HepG2 (cell line): ENCODE data around the gene RAB18. TPM values are rescaled to one million over a fixed set of nuclear protein-coding genes. Genes with fewer than 3 reads are reported as not detected.

ENCODE experiments used
- ATAC-seq: fragments of 200-7000 bp; cut with Tn5 transposase; 3 replicates; pipeline ENCODE4 v1.9.1; 2020; ENCODE audit warnings: mild to moderate bottlenecking, moderate library complexity
- BruUV-seq: library from RNA; stranded (reverse); fragments of 400-500 nt; replicated peaks from 2 replicates; lab custom pipeline; 2021; lab: Mats Ljungman, UMichigan
- CTCF ChIA-PET: fragments of 300-600 bp; formaldehyde crosslinking; extraction: SDS; loops from one replicate; lab custom pipeline; 2021; ENCODE audit warnings: low total read pairs, inconsistent platforms, low intra/inter-chr PET ratio; lab: Yijun Ruan, JAX
- POLR2A ChIA-PET: fragments of 350-600 bp; sonication (Branson Sonifier 250); formaldehyde crosslinking; loops from one replicate; lab custom pipeline; 2020; ENCODE audit warnings: antibody characterized with exemption, inconsistent platforms; lab: Yijun Ruan, JAX
- DNase-seq: peaks from one replicate; pipeline ENCODE4 v3.0.0-alpha.2; 2015; ENCODE audit warnings: low spot score
- FAIRE-seq: peaks from 3 replicates; lab custom pipeline; 2011; peaks lifted over from hg19 to GRCh38; lab: Jason Lieb, UNC
- H2AFZ ChIP-seq: one replicate; pipeline ENCODE4 v1.6.1; 2011; ENCODE audit warnings: low read length, inconsistent platforms
- H3K27ac ChIP-seq: fragments of 300-600 bp; 3 replicates; pipeline ENCODE4 v1.8.0; 2011; ENCODE audit warnings: mixed run types, mild to moderate bottlenecking, mixed read lengths, low read length, inconsistent platforms; ENCODE audit not compliant: insufficient read depth; ENCODE audit errors: extremely low read length
- H3K27me3 ChIP-seq, 2 experiments: fragments of 200-600 bp in 1 of 2; 2 replicates in 1 of 2; 3 replicates in 1 of 2; pipeline versions ENCODE4 v1.6.0 to v1.8.0; 2011; ENCODE audit warnings: low read length in 2 of 2, mild to moderate bottlenecking in 2 of 2, moderate library complexity in 2 of 2, inconsistent platforms in 1 of 2; ENCODE audit not compliant: insufficient read depth in 2 of 2, control insufficient read depth in 1 of 2
- H3K36me3 ChIP-seq, 2 experiments: fragments of 200-600 bp in 1 of 2; replicated peaks in 1 of 2; 2 replicates in 1 of 2; 3 replicates in 1 of 2; pipeline versions ENCODE4 v1.5.1 to v1.8.0; 2011; ENCODE audit warnings: low read length in 2 of 2, inconsistent platforms in 1 of 2; ENCODE audit not compliant: insufficient read depth in 2 of 2, control insufficient read depth in 1 of 2
- H3K4me1 ChIP-seq: 2 replicates; pipeline ENCODE4 v1.5.1; 2012; ENCODE audit warnings: low read length, inconsistent platforms; ENCODE audit not compliant: insufficient read depth
- H3K4me2 ChIP-seq: 2 replicates; pipeline ENCODE4 v1.6.0; 2011; ENCODE audit warnings: low read depth, low read length, inconsistent platforms
- H3K4me3 ChIP-seq, 3 experiments: fragments of 200-600 bp in 1 of 3; sonication (generic), shearing (Covaris generic) in 1 of 3; replicated peaks in 1 of 3; 2 replicates each; pipeline ENCODE4 v1.5.1; 2011 to 2016; ENCODE audit warnings: low read length in 3 of 3, inconsistent platforms in 2 of 3, low read depth in 2 of 3, mild to moderate bottlenecking in 2 of 3, control low read depth in 1 of 3, mixed read lengths in 1 of 3; ENCODE audit not compliant: insufficient read depth in 1 of 3
- H3K79me2 ChIP-seq: one replicate; pipeline ENCODE4 v1.6.1; 2011; ENCODE audit warnings: low read length, inconsistent platforms; ENCODE audit not compliant: insufficient read depth
- H3K9ac ChIP-seq: 2 replicates; pipeline ENCODE4 v1.6.0; 2011; ENCODE audit warnings: mild to moderate bottlenecking, low read depth, low read length, inconsistent platforms; ENCODE audit not compliant: insufficient read depth
- H3K9me3 ChIP-seq: 2 replicates; pipeline ENCODE4 v1.5.1; 2012; ENCODE audit warnings: mild to moderate bottlenecking, low read length
- H4K20me1 ChIP-seq: 2 replicates; pipeline ENCODE4 v1.6.0; 2011; ENCODE audit warnings: inconsistent platforms, mild to moderate bottlenecking, low read length, moderate library complexity; ENCODE audit not compliant: insufficient read depth
- GABPB1 ChIP-seq: IDR thresholded peaks from 2 replicates; pipeline ENCODE4 v1.6.1; 2016; ENCODE audit warnings: mild to moderate bottlenecking, missing genetic modification reagents, moderate library complexity, missing compliant biosample characterization
- GPN1 ChIP-seq: sonication (generic); formaldehyde crosslinking; IDR thresholded peaks from 2 replicates; pipeline ENCODE4 v1.5.1; 2020; ENCODE audit warnings: missing genetic modification reagents, borderline replicate concordance
- JDP2 ChIP-seq: sonication (generic); formaldehyde crosslinking; IDR thresholded peaks from 2 replicates; pipeline ENCODE4 v1.8.1; 2022; ENCODE audit warnings: missing genetic modification reagents, borderline replicate concordance
- MEF2D ChIP-seq: sonication (generic); formaldehyde crosslinking; IDR thresholded peaks from 2 replicates; pipeline ENCODE4 v1.5.1; 2020; ENCODE audit warnings: mild to moderate bottlenecking, missing genetic modification reagents
- RBFOX2 ChIP-seq: fragments of 200-400 bp; formaldehyde crosslinking; IDR thresholded peaks from 2 replicates; pipeline ENCODE4 v1.6.1; 2017; ENCODE audit warnings: low read depth, mild to moderate bottlenecking, low read length
- SP5 ChIP-seq: IDR thresholded peaks from 2 replicates; pipeline ENCODE4 v1.6.1; 2016; ENCODE audit warnings: low read depth, borderline replicate concordance
- TRAFD1 ChIP-seq: sonication (generic); formaldehyde crosslinking; IDR thresholded peaks from 2 replicates; pipeline ENCODE4 v1.5.1; 2020; ENCODE audit warnings: missing genetic modification reagents, mild to moderate bottlenecking, borderline replicate concordance
- XBP1 ChIP-seq: sonication (generic); formaldehyde crosslinking; IDR thresholded peaks from 2 replicates; pipeline ENCODE4 v1.5.0; 2020; ENCODE audit warnings: missing genetic modification reagents
- ZBTB8A ChIP-seq: sonication (generic); formaldehyde crosslinking; IDR thresholded peaks from 2 replicates; pipeline ENCODE4 v1.4.0; 2020; ENCODE audit warnings: mild to moderate bottlenecking, low read depth, missing genetic modification reagents, borderline replicate concordance
- ZNF530 ChIP-seq: sonication (generic); formaldehyde crosslinking; IDR thresholded peaks from 2 replicates; pipeline ENCODE4 v1.5.0; 2020; ENCODE audit warnings: low read depth, mild to moderate bottlenecking, missing genetic modification reagents
- ZNF546 ChIP-seq: sonication (generic); formaldehyde crosslinking; conservative IDR thresholded peaks from 2 replicates; pipeline ENCODE4 v1.8.1; 2023; ENCODE audit warnings: mild to moderate bottlenecking, missing genetic modification reagents
- ZSCAN21 ChIP-seq: sonication (generic); formaldehyde crosslinking; IDR thresholded peaks from 2 replicates; pipeline ENCODE4 v1.8.0; 2022; ENCODE audit warnings: mild to moderate bottlenecking, missing genetic modification reagents, moderate library complexity, borderline replicate concordance
- WGBS: methylation state at CpG from one replicate; pipeline ENCODE4 v1.1.6; 2017; ENCODE audit warnings: low lambda C conversion rate; 5-methylcytosine and 5-hydroxymethylcytosine counted together
- in situ Hi-C: cut with HindIII; loops from 2 replicates; pipeline ENCODE4 v1.10.0; 2017; ENCODE audit warnings: low pct_unique_long_range_greater_than_20kb; ENCODE audit not compliant: extremely low pct_ligation_motif_present
- intact Hi-C: fragments of 100-400 bp; cut with micrococcal nuclease; formaldehyde crosslinking; loops from one replicate; pipeline ENCODE4 v1.10.0; 2022; ENCODE audit not compliant: unreplicated experiment
- polyA plus RNA-seq, 8 experiments: library from polyadenylated mRNA; depleted of rRNA in 3 of 8; stranded (reverse) in 7 of 8; unstranded in 1 of 8; fragments of >200 nt; fragmentation: Illumina TruSeq in 4 of 8; extraction: Trizol in 4 of 8; gene quantifications; 2 replicates each; pipeline versions ENCODE4 v1.2.1 to v1.2.3, GENCODE V29; 2011 to 2016; ENCODE audit warnings: low read depth in 4 of 8, missing spikeins in 1 of 8, mixed read lengths in 1 of 8; ENCODE audit not compliant: insufficient read depth in 1 of 8
- total RNA-seq, 5 experiments: library from RNA; depleted of rRNA; stranded (reverse); fragments of >200 nt; fragmentation: Illumina TruSeq; extraction: Trizol; gene quantifications; 2 replicates each; pipeline ENCODE4 v1.2.3, GENCODE V29; 2016; ENCODE audit warnings: low read depth in 1 of 5
- TF ChIP-seq, protein P1 (sequence below): sonication (generic); formaldehyde crosslinking; IDR thresholded peaks from 2 replicates; pipeline ENCODE4 v1.8.1; 2023; ENCODE audit warnings: missing genetic modification reagents, mild to moderate bottlenecking, borderline replicate concordance
- TF ChIP-seq, protein P2 (sequence below): sonication (generic); formaldehyde crosslinking; IDR thresholded peaks from 2 replicates; pipeline ENCODE4 v1.4.0; 2020; ENCODE audit warnings: mild to moderate bottlenecking, missing genetic modification reagents

Gene RAB18
- total and polyA plus RNA-seq, 2 of the 13 experiments (the other 11 are each of a cell fraction or from before 2014, with no cell fraction given): 22.3 to 69.1 TPM

GRCh38 chr10:27547482-27547881 is 43.4 kb downstream of the RAB18 start:
- intact Hi-C loops (no loop called here), in situ Hi-C loops (no loop called here)
- H3K79me2 ChIP-seq: no peaks in the 10 kb centered on the region
- no peak overlapping the region for H3K27ac ChIP-seq
- DNase-seq (no peak), FAIRE-seq (no peak)
- no peaks in the 10 kb centered on the region for H3K9me3 ChIP-seq
- H3K4me1 ChIP-seq: no peaks in the 10 kb centered on the region
- H2AFZ ChIP-seq: no peak overlapping the region
- H3K9ac ChIP-seq: no peak overlapping the region
- no peak overlapping the region for H3K4me3 ChIP-seq
- no TSS peak for BruUV-seq
- no peaks in the 10 kb centered on the region for H4K20me1 ChIP-seq
- TF ChIP-seq JDP2 (CRISPR knock-in tag): no peak
- TF ChIP-seq ZBTB8A (CRISPR knock-in tag): no peak
- TF ChIP-seq SP5: no peak
- no peak for TF ChIP-seq MEF2D (CRISPR knock-in tag)
- TF ChIP-seq, protein P1, sequence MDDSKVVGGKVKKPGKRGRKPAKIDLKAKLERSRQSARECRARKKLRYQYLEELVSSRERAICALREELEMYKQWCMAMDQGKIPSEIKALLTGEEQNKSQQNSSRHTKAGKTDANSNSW (CRISPR knock-in tag): no peak
- no peak for TF ChIP-seq XBP1 (CRISPR knock-in tag)
- no peak for TF ChIP-seq GABPB1 (CRISPR knock-in tag)
- no peak for TF ChIP-seq ZNF530 (CRISPR knock-in tag)
- TF ChIP-seq ZNF546 (CRISPR knock-in tag): no peak
- TF ChIP-seq TRAFD1 (CRISPR knock-in tag): no peak
- no peak for TF ChIP-seq ZSCAN21 (CRISPR knock-in tag)
- no peak for TF ChIP-seq GPN1 (CRISPR knock-in tag)
- no peak for TF ChIP-seq RBFOX2
- TF ChIP-seq, protein P2, sequence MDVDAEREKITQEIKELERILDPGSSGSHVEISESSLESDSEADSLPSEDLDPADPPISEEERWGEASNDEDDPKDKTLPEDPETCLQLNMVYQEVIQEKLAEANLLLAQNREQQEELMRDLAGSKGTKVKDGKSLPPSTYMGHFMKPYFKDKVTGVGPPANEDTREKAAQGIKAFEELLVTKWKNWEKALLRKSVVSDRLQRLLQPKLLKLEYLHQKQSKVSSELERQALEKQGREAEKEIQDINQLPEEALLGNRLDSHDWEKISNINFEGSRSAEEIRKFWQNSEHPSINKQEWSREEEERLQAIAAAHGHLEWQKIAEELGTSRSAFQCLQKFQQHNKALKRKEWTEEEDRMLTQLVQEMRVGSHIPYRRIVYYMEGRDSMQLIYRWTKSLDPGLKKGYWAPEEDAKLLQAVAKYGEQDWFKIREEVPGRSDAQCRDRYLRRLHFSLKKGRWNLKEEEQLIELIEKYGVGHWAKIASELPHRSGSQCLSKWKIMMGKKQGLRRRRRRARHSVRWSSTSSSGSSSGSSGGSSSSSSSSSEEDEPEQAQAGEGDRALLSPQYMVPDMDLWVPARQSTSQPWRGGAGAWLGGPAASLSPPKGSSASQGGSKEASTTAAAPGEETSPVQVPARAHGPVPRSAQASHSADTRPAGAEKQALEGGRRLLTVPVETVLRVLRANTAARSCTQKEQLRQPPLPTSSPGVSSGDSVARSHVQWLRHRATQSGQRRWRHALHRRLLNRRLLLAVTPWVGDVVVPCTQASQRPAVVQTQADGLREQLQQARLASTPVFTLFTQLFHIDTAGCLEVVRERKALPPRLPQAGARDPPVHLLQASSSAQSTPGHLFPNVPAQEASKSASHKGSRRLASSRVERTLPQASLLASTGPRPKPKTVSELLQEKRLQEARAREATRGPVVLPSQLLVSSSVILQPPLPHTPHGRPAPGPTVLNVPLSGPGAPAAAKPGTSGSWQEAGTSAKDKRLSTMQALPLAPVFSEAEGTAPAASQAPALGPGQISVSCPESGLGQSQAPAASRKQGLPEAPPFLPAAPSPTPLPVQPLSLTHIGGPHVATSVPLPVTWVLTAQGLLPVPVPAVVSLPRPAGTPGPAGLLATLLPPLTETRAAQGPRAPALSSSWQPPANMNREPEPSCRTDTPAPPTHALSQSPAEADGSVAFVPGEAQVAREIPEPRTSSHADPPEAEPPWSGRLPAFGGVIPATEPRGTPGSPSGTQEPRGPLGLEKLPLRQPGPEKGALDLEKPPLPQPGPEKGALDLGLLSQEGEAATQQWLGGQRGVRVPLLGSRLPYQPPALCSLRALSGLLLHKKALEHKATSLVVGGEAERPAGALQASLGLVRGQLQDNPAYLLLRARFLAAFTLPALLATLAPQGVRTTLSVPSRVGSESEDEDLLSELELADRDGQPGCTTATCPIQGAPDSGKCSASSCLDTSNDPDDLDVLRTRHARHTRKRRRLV: no peak
- TF ChIP-seq, all 625 proteins: peak for 0
- Histone ChIP-seq H3K4me2 (no peak overlapping the region), H3K36me3 (0 out of 5 replicates have a peak, but pooled peaks cover 0 to 5% of the 10 kb centered on the region in 2 experiments), H3K27me3 (no peaks in the 10 kb centered on the region)
- ChIA-PET POLR2A (no interaction called here), CTCF (no interaction called here)
- no peak for ATAC-seq
- WGBS: 90% methylated on average over 3 of the region's 3 CpGs
